Superior temporal gyrus (tissue), 1 donor: ENCODE results near the gene CCDC88C.

Experiments
- DNase-seq: peaks from one replicate; pipeline ENCODE4 v3.0.0-alpha.2; 2016; ENCODE audit errors: extremely low spot score

Gene CCDC88C

GRCh38 chr14:91377700-91378652 is 39.6 kb downstream of the CCDC88C start:
- no peak for DNase-seq

GRCh38 chr14:91376547-91377477 is 40.8 kb downstream of the CCDC88C start:
- no peak for DNase-seq

GRCh38 chr14:91375720-91376452 is 41.7 kb downstream of the CCDC88C start:
- no peak for DNase-seq

- no peak for DNase-seq
Measured at GRCh38 chr14:91374879-91375702, 42.5 kb downstream of the CCDC88C start.

GRCh38 chr14:91374287-91374878 is 43.2 kb downstream of the CCDC88C start:
- DNase-seq = no peak

- no peak for DNase-seq
Measured at GRCh38 chr14:91373591-91374254, 43.9 kb downstream of the CCDC88C start.

DNA sequence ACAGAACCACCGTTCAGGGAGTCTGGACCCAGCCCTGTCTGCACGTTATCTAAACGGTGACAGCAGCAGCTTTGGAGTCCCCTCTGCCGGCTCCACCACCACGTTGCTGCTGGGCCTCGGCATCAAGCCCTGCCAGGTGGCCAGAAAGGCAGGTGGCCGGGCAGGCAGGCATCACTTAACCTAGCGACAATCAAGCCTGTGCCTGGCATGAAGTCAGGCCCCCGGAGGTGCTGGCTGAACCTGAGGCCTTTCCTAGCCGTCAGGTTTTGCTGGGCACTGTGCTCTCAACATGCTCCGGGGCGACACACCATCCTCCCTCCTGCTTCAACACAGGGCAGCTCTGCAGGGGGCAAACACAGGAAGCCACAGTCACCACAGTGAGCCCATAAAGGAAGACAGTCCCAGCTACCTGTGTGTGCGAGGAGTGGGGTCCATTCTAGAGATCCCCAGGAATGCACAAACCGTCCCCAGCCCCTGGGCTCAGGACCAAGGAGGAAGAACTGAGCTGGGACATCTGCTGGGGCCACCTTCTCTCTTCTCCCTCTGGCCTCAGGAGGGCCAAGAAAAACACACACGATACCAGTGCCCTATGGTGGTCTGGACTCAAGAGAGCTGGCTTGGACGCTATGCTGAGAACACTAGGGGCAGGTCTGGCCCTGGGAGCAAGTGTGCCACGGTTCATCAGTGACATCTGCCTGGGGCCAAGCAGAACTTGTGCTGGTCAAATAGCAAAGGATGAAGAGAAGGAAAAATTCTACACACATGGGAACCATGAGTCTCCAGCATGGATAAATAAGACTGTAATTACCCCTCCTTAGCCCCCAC is 44.7 kb downstream of the CCDC88C start:
- DNase-seq = no peak

- no peak for DNase-seq
Measured at GRCh38 chr14:91371990-91372375, 45.6 kb downstream of the CCDC88C start.

- DNase-seq = no peak
Measured at GRCh38 chr14:91371011-91371989, 46.3 kb downstream of the CCDC88C start.

GRCh38 chr14:91369628-91370445 is 47.8 kb downstream of the CCDC88C start:
- DNase-seq = peak; percentile 58

GRCh38 chr14:91368776-91369416 is 48.7 kb downstream of the CCDC88C start:
- no peak for DNase-seq

DNA sequence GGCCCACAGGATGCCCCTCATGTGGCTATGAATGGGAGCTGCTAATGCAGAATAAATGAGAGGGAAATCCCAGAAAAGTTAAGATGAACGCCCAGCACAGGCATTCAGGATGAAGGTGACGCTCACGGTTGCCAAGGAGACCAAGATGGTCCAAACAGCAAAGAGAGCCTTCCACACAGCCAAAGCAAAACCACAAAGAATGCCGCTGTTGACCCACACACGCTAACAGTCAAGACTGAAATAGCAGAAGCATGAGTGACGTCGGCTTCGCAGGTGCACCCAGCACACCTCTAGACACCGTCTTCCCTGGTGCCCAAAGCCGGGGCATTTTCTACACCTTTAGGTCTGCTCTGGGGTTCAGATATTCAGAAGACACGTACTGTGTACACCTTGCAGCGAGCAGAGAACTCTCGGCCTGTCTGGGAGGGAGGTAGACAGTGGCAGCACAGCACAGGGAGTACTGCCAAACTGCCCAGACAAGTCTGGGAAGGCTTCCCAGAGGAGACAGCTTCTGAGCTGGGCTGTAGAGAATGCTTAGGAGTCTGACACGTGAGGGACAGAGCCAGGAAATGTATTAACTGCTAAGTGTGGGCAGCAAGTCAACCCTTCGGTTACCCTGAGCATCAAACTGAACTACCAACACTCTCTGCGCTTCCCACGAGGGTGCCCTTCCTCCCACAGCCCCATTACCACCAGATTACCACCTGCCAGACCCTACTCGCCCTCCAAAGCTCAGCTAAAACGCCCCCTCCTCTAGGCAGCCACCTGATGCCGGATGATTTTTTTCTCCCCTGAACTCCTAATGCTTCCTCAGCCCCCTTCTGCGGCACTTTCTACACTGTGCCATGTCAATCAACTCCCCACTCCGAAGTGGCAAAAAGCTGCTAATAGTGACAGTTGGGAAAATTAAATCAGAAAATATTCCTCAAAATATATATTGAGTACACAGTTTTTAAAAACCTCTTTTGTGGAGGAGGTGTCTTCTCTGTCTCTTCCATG is 50.1 kb downstream of the CCDC88C start:
- DNase-seq = no peak

DNA sequence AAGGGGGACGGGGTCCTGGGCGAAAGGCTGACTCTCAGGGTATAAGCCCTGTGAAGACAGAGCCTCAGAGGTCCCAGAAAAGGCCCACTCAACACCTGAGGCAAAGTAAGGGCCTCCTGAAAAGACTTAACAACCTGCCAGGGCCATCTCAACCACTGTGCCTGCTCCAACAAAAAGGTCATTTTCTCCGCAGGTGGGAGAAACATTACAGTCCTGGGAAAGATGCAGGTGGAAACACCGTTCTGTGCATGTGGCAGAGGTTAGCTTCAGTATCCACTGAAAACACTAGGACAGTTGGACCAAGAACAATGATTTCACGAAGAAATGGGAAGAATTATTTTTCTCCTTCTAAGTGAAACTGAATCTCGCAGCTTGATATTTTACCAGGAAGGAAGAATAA is 50.9 kb downstream of the CCDC88C start:
- no peak for DNase-seq

GRCh38 chr14:91365552-91365951 is 52.1 kb downstream of the CCDC88C start:
- DNase-seq = no peak
